Inflammatory macrophage (primary cell): ENCODE data around the gene DOCK4.

Source experiments
- DNase-seq, 2 donors: peaks; one replicate each; pipeline ENCODE4 v3.0.0-alpha.2; 2020 to 2022

The DOCK4 gene

DNA sequence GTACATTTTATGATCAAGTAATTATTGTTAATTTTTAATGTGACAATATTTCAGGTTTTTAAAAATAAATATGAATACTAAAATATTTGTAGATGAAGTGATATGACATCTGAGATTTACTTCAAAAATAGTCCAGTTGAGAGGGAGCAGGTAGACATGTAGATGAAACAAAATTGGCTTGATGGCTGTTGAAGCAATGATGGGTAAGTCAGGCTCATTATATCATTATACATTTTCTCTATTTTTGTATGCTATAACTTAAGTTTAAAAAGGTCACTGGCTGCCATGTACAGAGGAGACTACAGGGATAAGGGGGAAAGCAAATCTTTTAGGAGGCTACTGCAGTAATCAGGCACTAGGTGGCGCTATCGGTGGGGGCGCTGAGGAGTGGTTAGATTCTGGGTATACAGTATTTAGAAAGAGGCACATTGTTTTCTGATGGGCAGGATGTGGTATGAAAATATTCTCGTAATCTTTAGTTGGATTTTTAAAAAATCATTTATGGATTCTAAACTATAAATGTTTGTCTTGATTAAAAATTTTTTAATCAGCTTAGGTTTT is 454.1 kb downstream of the DOCK4 start:
- peak; percentile 55 to 63 for DNase-seq

DNA sequence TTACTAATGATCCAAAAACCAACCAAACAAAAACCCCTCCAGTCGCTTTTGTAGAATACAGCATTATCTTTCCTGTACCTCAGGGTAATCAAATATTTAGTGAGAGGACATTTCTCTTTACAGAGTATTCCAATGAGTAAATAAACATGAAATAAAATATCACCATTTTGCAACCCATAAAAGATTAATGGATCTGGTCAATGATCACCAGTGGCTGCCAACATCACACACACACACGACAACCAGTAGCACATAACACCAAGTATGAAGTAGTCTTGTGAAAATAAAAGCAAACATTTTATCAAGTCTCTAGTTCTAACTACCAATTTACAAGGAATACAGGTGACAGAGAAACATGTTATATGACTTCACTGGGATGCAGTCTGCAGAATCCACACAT is 455.3 kb downstream of the DOCK4 start:
- DNase-seq: no peak

DNA sequence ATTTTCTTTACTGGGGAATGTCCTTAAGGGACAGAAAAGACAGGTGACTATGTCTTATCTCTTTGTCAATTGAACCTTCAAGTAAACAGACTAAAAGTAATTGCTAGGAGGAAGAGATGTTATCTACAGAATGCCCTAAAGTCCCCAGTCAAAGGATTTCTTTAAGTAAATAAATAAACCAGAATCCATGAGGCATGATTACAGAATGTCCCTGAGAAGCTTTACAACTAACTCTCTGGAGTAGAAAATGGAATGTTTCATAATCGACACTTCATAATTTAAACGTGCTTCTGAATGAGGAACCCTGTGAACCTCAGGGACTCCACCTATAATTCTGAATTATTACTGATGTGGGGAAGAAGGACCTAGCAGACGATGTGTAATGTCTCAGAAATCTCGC is 456.0 kb downstream of the DOCK4 start:
- DNase-seq: no peak

DNA sequence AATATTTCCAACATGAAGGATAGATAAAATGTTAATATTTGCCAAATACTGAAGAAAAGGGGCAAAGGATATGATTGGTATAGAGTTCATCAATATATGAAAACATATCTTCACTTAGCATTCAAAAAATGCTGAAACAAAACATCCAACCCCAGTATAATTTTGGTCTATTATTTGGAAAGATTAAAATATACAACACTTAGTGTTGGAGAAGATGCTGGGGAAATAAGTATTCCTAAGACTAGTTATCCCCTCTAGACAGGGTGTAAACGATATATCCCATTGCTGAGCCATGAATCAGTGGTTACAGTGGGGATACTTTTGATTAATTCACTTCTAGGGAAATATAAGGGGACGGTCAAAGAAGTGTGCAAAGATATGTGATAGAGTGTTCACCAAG is 456.6 kb downstream of the DOCK4 start:
- DNase-seq: no peak

DNA sequence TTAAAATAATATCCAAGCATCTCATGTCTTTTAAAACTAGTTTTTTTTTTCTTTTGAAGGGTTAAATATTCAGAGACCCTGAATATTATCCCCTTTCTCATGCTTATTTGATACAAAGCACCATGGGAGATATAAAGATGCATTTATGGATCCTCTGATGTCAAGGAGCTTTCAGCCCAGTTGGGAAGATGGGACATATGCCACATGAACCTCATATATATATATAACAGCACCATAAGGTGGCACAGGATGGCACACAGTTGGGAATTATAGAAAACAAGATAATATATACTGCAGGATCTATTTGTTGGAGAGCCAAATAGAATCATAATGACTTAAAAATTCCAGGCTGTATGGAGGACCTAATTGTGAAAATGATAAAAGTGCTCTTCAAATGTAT is 458.5 kb downstream of the DOCK4 start:
- DNase-seq: no peak

DNA sequence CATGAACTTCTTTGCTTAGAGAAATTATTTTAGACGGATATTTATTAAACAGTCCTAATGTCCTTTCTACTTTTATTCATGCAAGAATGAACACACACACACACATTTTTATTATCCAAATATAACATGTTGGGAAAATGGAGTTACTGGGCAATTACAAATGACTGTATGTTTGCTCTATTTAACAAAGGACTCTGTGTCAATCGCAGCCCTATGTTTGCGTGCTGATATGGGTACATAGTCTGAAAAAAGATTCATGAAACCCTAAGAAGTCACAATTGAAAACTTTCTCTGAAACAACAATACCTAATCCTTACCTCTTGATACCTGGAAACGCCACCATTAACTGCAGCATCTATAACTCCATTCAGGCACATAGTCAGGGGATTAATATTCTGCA is 459.2 kb downstream of the DOCK4 start:
- no peak for DNase-seq

DNA sequence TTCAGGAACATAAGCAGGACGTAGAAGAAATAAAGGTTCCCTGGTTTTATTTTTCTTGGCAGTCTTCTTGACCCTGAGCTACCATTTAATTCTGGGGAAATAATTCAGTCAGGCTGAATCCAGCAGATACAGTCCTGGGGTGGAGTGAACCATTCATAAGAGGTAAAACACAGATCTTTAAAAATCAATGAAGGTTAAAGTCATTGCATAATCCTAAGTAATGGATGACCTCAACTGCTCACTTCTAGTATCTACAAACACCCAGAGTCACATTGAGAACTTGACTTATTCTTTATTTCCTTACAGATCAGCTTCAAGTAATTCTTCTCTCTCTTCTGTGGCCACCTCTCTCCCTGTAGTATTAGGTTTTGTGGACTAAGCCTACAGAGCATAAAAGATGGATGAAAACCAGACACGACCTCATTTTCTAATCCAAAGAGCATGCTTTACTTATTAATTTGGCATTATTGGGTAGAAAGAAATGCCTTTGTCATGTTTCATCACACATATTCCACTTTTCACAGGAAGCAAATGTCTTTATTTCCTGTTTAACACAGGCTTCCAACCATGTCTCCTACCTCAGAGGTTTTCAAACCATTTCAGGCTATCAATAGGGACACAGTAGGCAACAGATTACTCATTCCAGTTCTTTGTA is 461.6 kb downstream of the DOCK4 start:
- no peak for DNase-seq

DNA sequence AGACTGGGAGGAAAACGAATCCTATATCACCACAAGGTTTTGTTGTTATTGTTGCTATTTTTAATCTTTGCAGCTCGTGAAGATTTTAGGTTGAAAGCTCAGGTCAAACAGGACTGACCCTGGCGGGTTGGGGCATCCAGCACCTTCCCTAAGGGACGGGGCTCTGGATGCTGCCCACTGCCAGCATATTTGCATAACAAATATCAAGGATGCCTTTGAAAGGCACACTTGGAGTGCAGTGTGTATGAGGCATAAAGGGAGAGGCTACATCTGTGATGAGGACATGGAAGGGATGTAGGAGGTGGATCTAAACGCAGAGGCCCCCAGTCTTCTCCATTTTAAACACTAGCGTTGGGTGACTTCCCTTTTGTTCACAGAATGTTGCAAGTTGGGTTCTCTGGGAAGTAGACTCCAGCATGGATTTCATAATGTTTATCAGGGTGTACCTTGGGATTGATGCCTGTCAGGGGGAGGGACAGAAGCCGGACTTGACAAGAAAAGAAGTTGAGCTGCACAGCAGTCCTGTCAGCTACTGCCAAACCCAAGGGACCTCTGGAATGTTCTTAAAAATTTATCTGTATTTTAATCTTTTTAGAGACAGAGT is 462.9 kb downstream of the DOCK4 start:
- DNase-seq: peak; percentile 79 to 80

DNA sequence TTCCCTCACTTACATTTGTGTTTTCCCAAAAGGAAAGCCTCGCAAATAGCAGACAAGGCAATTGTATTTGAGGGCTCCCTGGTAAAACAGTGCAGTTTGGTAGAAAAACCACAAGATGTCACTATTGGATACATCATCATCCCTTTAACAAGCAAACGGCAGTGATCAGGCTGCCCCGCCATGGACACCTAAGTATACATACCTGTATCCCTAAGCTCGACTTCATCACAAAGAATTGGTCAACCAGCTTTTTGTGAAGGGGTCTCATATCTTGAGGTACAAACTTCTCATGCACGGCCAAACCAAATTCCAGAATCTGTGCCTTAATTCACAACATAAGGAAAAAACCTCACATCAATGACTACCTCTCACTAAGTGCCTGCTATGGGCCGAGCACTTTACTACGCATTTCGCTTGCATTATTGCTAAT is 464.4 kb downstream of the DOCK4 start:
- peak; percentile 50 to 51 for DNase-seq

DNA sequence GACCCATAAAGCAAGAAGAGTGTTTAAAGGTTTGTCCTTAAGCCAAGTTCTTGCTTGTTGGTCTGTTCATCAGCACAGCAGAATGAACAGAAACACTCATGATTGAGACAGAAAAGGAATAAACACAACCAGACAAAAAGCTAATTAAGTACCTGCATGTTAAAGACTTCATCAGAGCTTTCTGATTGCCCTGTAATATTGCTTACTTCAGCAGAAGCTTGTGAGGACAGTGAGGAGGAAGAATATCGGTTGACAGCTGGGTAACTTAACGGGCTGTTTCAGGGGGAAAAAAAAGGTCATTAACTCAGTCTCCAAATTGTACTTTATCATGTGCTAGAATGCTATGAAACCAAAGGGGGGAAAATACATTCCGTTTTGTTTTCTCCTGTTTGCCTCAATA is 465.3 kb downstream of the DOCK4 start:
- DNase-seq: no peak

DNA sequence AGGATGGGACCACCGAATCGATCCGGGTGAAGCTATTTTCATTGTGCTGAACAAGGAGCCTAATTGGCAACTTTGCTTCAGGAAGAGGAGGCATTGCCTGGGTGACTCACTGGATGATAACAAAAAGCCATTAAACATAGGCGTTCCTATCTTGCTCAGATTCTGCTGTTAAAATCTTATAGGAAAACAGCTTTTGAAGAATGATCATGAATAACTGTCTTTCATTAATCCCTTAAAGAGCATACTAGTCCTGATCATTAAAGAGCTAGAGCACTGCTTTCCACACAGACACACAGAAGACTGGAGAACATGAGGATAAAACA is 469.7 kb downstream of the DOCK4 start:
- DNase-seq: no peak

DNA sequence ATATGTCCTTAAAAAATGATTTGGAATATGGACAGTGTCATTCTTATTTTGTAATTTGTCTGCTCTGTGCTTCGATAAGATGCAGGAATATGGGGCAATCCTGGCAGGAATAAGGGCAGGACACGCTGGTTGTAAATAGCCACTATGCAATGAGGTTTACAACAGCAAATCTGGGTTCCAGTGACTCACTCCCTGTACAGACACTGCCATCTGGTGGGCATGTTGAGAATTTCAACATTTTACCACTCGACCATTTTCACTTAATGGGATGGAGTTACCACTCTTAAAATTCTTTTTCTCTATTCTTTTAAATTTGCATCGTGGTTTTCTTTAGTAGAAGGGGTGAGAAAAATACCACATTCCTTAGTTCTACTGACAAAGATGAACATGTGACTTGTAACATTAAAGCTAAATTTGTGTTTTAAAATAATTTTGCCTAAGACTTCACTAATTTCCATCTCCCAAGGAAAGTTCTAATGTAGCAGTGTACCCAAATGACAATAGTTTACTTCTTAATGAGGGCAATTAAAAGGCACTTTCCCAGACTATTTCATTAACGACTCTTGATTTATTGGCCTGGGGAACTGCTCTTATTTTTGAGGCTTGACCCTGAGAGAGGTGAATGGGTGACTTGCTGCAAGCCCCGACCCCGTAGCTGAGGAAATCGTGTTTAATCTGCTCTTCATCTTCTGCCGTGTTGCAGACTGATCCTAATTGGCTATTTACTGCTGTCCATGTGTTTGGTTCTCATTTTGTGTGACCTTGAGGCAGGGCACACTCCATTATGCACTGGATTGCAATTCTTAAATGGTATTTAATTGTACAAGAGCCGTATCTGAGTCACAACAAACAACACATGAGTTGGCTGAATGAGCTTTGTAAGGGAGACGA is 470.3 kb downstream of the DOCK4 start:
- peak; percentile 58 to 72 for DNase-seq

DNA sequence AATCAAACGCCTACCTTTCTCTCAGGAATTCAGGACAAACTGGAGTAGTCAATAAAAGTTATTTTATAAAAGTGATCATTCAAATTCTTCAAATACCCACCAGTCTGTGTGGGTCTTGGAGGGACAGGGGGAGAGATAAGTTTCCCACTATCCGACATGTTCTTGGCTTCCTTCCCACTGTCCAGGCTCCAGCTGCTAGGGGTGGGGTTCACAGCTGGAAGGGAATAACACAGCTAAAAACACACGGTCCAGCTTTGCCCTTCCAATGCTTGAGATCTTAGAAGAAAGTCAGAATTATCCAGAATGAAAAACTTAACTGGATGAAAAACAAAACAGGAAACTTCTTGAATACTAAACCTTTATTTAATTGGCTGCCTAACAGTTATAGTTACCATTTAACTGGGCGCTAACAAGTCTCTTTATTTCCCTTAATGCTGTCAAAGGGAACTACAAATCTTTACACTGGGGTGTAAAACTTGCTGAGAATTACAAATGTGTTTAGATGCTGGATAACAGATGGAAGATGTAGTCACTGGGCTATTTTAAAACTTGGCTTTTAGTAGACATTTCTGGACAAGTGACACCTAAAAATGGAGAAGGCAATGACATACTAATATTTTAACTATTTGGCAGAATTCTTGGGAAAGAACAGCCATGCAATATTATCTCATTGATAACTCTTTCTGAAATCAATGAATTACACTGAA is 471.1 kb downstream of the DOCK4 start:
- DNase-seq: no peak

DNA sequence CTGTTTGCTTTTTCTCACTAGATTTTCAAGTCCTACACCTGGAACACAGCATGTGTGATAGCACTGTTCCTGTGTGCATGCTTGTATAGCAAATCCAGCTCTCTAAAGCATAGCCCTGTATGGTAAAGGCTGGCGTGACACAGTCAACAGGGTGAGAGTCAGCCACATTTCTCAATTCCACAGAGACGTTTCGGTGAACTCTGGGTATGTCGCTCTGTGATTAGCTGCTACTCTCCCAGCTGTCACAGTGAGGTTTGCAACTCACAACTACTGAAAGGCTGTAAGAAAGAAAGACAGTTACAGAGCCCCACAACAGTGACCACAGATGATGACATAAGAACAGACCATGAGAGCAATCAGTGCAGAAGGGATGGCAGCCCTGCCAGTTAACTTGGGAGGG is 473.3 kb downstream of the DOCK4 start:
- no peak for DNase-seq

DNA sequence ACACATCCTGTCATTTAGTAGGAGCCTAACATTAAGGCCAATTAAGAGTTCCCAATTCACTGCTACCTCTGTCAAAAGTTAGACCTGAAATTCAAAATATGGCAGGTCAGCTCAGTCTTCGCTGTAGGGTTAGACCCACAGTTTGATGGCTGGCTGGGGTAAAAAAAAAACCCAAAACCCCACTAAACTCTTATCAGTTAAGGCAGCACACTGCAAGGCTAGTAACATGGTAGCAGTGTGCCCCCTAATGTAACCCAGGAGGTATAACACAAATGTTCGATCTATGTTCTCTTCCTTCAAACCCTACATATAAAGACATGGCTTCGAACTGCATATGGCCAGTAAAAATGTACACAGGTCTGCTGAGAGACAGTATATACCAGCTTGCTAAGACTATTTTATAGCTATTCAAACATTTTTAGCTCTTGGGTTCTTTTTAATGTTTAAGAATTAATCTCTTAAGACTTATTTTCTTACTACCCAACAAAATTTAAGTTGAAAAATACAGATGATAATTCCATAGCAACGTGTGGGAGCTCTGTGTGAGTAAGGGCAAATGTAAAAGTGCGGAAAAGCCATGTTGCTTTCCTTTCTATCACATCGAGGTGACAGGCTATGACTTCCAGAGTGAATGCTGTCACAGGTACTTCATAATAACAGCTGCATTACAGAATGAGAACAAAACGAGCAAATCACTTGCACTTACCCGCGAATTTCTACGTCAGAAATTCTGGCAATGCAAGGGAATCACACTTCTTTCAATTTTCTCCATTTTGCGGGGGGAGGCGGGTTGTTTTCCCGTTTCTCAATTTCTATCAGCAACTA is 475.5 kb downstream of the DOCK4 start:
- DNase-seq: no peak

DNA sequence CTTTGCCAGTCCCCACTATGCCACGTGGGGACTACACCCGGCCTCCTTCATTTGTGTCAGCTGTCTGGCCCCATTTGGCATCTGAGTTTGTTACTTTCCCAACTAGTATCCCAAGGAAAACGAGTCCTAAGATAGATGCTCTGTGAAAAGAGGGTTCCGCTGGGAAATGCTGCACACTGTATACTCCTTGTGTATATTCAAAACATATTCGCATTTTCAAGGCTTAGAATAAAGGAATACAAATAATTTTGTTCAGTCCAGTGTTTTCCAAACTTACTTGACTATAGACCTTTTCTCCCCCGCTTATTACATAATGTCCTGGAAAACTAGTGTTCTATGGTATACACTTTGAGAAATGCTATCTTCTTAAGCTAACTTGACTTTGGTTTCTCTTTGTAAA is 476.1 kb downstream of the DOCK4 start:
- DNase-seq: no peak

DNA sequence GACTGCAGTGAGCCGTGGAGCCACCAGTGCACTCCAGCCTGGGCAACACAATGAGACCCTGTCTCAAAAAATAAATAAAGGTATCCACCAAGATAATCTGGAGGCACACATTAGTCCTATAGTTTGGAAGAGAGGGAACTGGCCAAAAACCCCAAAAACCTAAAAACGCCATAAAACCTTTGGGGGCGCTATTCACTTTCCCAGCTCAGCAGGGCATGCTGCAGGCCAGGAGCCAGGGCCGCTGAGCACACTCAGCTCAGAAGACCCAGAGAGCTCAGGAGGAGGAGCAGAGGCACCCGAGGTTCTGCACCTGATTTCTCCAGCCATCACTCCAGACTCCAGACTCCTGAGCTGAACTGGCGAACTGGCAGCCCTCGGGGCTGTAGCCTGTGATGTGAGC is 476.7 kb downstream of the DOCK4 start:
- DNase-seq: no peak

DNA sequence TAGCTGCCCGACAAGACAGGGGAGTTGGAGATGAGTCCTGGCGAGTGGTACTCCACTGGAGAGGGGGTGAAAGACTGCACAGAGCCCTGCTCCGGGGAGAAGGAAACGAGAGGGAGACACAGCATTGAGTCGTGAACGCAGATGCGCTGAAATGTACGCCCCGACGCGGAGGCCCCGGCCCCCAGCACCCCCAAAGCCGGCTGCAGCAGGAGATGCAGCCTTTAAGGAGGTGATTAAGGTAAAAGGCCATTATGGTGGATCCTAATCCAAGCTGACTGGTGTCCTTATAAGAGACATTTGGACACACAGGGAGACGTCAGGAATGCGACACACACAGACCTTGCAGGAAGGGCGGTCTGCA is 477.6 kb downstream of the DOCK4 start:
- no peak for DNase-seq

DNA sequence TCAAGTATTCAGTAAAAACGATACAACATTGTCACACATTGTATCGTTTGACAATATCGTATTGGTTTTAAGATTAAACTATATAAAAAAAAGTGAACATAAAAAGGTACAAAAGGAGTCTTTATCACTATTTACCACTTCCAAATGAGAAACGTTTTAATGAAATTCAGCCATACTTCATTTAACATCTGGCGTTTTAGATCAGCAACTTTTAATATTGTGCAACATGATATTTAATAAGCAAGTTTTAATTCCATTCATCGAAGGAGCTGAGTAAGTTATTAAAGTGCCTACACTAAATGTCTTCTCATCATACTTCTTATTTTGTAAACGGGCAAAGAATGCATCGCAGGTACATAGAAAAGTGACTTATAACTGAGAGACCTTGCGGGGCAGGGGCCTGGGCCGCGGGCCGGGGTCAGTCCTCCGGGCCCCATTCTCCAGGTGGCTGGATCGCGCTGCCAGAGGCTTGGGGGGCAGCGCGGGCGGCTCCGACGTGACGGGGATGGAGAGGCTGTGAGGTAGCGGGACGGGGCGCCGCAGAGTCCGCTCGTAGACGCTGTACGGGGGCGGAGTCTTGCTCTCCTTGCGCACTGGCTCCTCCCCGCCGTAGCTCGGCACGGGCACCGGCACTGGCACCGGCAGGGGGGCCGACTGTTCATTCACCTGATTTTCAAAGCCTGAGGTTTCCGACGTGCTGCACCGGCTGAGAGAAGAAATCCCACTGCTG is 478.1 kb downstream of the DOCK4 start:
- no peak for DNase-seq

DNA sequence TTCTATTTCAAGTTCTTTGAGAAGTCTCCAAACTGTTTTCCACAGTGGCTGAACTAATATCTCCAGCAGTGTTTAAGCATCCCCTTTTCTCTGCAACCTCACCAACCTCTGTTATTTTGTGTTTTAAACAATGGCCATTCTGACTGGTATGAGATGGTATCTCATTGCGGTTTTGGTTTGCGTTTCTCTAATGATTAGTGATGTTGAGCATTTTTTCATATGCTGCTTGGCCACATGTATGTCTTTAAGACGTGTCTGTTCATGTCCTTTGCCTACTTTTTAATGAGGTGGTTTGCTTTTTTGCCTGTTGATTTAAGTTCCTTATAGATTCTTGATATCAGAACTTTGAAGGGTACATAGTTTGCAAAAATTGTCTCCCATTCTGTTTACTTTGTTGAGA is 487.3 kb downstream of the DOCK4 start:
- DNase-seq: no peak

DNA sequence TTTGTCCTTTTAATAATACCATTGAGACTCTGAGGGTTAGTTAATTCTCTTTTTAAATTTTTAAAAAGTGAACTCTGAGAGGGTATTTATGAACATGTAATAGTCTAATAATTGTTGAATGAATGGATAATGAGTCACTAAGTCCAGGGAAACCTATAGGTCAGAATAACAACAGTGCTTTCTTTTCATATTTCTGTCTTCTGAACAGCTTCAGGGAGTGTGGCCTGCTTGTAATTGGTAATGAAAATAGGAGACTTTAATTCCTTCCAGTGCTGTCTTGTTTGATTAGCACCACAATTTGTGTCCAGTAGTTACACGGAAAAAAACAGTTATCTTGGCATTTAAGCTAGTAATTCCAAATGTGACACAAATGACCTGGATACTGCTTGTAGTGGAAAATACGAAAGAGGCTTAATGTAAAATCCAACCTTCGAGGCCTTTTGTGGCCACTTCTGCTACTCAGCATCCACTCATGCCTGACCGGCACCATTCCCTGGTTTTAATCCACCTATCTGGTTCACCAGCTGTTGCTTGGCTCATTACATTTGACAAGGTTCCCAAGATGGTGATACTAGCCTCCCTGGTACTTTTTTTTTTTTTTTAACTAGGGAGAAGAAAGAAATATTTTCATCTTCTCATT is 494.7 kb downstream of the DOCK4 start:
- DNase-seq: no peak
